NCI-H524 (cell line): ENCODE measurements around the gene UPK1B.
"Not testable (repeated sequence)": the region's sequence is repeated elsewhere in the genome, so short reads cannot be mapped to it uniquely, and the experiment has no call there.

Source experiments
- DNase-seq, 2 experiments: peaks; one replicate each; lab custom pipeline; 2025; lab: John Stamatoyannopoulos, UW

Gene UPK1B

GRCh38 chr3:119223511-119223910, 50.1 kb downstream of the UPK1B start:
- DNase-seq: no peak

GRCh38 chr3:119225121-119225520, 51.7 kb downstream of the UPK1B start:
- DNase-seq: no peak

- no peak for DNase-seq
Measured at GRCh38 chr3:119227070-119227850, 53.9 kb downstream of the UPK1B start.

- no peak for DNase-seq
Measured at GRCh38 chr3:119228373-119229145, 55.2 kb downstream of the UPK1B start.

- DNase-seq: no peak
Measured at GRCh38 chr3:119229190-119229589, 55.8 kb downstream of the UPK1B start.

GRCh38 chr3:119230071-119230470, 56.7 kb downstream of the UPK1B start:
- DNase-seq: no peak

GRCh38 chr3:119230745-119231144, 57.3 kb downstream of the UPK1B start:
- no peak for DNase-seq

GRCh38 chr3:119234610-119235009, 61.2 kb downstream of the UPK1B start:
- no peak for DNase-seq

- no peak for DNase-seq
Measured at GRCh38 chr3:119235151-119235550, 61.8 kb downstream of the UPK1B start.

- DNase-seq: no peak
Measured at GRCh38 chr3:119236756-119237155, 63.4 kb downstream of the UPK1B start.

GRCh38 chr3:119237299-119237698, 63.9 kb downstream of the UPK1B start:
- no peak for DNase-seq

GRCh38 chr3:119238363-119238762, 65.0 kb downstream of the UPK1B start:
- DNase-seq: no peak

GRCh38 chr3:119239206-119239820, 65.9 kb downstream of the UPK1B start:
- no peak for DNase-seq

GRCh38 chr3:119240101-119240590, 66.7 kb downstream of the UPK1B start:
- peak in 1 of 2 experiments; percentile 42 for DNase-seq

GRCh38 chr3:119240591-119241434, 67.4 kb downstream of the UPK1B start, which contains the start of gene B4GALT4:
B4GALT4 (minus strand) TSS chr3:119240878; CDS start chr3:119230099, 10,779 bp downstream.
- DNase-seq: peak; percentile 81 to 88

GRCh38 chr3:119242387-119243057, 69.1 kb downstream of the UPK1B start:
- DNase-seq: not testable (repeated sequence)

- not testable (repeated sequence) for DNase-seq
Measured at GRCh38 chr3:119243058-119243529, 69.7 kb downstream of the UPK1B start.

- peak in 1 of 2 experiments; percentile 24 for DNase-seq
Measured at GRCh38 chr3:119243712-119244111, 70.3 kb downstream of the UPK1B start.

- DNase-seq: peak; percentile 78 to 92
Measured at GRCh38 chr3:119245778-119246177, 72.4 kb downstream of the UPK1B start.
